Measurements from ENCODE around the gene CCDC39.
A peak's percentile ranks its signal among the peaks of the same experiment; 100 is the strongest.

CCDC39 gene

GRCh38 chr3:180679178-180680096, at the start of gene CCDC39:
CCDC39 (minus strand) TSS chr3:180679489; CDS start chr3:180679380, 109 bp downstream.
- peak; percentile 41 to 50 for DNase-seq

DNA sequence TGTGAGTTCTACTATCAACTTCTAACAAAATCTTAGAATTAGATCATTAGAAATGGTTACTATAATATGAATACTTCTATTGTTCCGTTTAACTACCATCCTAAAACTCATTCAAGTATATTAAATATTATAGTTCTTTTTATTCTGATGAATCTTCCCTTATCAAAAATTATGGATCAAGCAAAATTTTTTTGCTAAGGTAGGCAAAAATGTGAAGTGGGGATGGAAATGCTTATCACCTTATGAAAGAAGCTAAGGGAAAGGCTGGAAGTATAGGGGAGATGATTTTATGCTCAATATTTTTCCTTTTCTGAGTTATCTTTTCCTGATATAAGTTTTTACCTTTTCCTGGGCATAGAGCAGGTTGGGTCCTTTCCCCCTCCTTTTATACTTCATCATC, 40.7 kb upstream of the CCDC39 start:
- no peak for DNase-seq

- no peak for DNase-seq
These were observed 28.6 kb upstream of the CCDC39 start for GRCh38 chr3:180707896-180708295.

DNA sequence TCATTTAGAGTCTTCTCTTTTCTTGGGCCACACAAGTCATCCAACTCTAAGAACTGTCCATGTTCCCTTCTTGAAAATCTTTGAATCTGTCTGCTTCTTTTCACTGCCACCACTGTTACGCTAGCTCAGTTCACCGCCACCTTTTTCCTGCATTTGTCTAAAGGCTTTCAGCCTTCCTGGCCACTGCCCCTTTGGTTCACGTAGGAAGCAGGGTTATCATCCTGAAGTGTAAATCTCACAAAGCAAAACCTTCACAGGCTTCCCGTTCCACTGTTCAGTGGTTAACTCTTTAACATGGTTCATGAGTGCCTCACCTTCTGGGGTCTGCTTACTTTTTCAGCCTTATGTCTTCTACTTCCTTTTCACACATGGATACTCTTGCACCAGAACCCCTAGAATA, 26.3 kb upstream of the CCDC39 start:
- no peak for DNase-seq

DNA sequence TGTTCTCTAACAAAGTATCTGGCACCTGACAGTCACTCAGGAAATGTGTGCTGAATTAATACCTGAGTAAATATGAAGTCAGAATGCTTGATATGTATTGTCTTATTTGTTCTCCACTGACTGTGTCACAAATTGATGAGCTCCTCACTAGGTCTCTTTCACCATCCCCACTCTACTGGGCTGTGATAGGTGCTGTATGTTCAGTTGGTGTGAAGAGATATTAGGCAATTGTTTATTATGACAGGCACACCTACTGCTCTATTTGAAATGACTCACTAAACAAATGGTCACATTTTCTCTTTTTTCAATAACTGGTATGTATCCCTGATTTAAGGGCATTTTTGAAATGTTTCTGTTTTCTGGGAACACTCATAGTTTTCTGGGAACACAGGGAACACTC, 25.2 kb upstream of the CCDC39 start:
- DNase-seq: no peak

DNA sequence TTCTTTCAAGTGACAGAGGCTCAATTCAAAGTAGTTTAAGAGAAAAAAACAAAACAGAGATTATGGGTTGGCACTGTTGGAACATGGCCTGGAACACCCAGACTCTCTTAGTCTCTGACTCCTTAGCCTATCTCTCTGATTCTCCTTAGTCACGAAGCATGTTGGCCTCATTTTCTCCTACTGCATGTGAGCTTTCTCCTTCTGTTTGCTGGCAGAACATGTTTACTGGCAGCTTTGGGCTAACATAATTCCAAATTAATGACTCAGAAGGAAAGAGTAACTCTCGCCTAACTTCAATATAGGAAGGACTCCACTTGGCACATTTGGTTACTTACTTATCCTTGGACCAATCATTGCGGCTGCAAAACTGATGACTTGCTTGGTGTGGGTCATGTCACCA, 21.7 kb upstream of the CCDC39 start:
- DNase-seq: no peak

GRCh38 chr3:180698760-180699270, 19.5 kb upstream of the CCDC39 start:
- DNase-seq: no peak

DNA sequence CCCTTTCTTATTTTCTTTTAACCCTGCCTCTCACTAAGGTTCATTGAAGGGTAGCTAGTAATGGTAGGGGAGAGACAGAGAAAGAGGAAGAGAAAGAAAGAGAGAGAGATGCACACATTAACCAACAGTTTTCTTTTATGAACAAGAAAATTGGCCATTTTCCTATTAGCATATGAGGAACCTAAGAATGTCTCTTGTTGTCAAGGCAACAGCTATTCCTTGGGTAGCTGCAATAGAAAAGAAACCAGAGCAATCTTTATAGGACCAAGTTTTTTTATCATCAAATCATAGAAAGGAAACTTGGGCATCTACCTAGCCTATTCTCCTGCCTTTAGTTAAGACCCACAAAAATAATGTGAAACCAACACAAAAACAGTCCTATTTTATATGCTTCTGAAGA, 15.0 kb upstream of the CCDC39 start:
- DNase-seq: no peak

DNA sequence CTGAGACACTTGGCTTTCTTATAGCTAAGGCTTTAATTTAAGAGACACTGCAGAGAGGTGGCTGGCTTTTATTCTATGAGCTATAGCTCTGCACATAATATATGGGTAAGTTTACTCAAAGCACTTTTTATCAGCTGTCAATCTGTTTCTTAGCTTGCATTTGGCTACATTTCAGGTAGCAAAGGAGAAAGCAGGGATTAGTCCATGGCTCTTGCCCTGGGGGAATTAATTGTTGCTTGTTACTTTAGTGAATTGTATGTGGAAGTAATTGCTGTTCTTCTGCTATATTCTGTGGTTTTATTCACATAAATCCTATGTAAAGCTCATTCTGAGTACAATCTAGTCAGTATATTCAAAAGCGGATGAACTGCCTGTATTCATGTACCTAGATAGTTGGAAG, 14.4 kb upstream of the CCDC39 start:
- no peak for DNase-seq

- no peak for DNase-seq
These were observed 10.8 kb upstream of the CCDC39 start for GRCh38 chr3:180690061-180690460.

DNA sequence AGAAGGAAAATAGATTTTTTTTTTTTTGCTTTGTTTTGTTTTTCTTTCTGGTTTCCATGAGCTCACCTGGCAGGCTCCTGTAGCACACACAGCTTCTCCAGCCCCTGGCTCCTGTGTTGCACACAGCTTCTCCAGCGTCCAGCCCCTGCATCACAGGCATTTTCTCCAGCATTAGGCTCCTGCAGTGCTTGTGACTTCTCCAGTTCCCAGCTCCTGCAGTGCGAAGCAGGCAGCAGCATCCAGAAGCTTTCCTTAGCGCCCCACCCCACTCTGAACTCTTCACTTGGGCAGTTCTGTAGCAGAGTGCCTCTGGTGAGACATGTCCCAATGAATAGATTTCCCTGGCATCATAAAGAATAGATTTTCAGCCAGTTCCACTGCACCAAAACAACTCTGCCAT, 5.5 kb upstream of the CCDC39 start:
- no peak for DNase-seq

GRCh38 chr3:180683816-180684215, 4.5 kb upstream of the CCDC39 start:
- DNase-seq: no peak

- no peak for DNase-seq
These were observed 775 bp upstream of the CCDC39 start for GRCh38 chr3:180680097-180680430.

DNA sequence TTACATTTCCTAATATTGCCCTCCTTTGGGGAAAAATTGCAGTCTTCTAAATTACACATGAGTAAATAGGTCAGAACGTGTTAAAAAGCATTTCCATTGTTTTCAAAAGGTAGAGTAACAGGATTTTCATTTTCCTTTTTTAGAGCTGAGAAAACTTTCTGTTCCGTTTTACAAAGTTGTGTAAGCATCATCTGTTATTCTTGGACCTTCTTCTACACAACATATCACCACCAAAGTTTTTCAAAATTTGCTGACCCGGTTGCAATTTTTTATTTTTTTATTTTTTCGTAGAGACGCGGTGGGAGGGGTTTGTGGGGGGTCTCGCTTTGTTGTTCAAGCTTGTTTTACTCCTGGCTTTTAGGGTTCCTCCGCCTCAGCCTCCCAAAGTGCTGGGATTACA, 1.1 kb downstream of the CCDC39 start:
- DNase-seq: no peak

GRCh38 chr3:180661444-180661843, 17.8 kb downstream of the CCDC39 start:
- DNase-seq: no peak

GRCh38 chr3:180657094-180657493, 22.2 kb downstream of the CCDC39 start:
- DNase-seq: no peak

DNA sequence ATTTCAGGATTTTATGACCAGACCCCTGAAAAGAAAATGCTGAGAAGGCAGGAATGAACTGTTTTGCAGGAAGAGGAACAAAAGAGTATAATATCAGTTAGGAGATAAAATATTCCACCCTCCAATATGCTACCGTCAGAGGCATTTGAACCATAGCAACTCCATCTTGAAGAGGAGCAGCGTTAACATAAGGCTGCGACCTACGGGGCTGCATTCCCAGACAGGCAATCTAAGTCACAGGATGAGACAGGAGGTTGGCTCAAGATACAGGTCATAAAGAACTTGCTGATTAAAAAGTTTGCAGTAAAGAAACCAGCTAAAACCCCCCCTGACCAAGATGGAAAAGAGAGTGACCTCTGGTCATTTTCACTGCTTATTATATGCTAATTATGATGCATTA, 22.9 kb downstream of the CCDC39 start:
- DNase-seq: no peak

DNA sequence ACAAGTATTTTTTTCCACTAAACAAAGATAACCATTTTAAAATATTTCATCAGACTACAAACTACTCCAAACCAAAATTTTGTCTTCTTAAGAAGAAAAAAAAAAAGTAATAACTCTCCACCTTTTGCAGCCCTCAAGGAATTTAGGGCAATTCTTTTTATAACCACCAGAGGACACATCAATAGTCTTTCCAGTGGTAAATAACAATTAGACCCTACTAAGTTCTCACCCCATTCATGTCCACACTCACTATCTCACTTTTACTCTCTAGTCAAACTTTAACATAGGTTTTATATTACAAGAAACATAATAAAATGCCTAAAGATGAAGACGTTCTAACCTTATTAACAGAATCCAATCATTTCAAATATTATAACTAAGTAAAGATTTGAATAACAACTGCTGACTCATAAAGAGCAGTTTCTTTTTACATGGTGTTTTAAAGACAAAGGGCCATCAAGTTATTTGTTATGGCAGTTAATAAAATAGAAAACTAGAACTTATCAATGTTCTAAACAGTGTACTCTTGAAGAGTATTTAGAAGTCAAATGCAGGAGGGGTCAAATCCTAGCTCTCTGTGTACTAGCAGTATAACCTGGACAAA, 33.0 kb downstream of the CCDC39 start:
- no peak for DNase-seq

- DNase-seq: no peak
These were observed 38.3 kb downstream of the CCDC39 start for GRCh38 chr3:180640987-180641386.

DNA sequence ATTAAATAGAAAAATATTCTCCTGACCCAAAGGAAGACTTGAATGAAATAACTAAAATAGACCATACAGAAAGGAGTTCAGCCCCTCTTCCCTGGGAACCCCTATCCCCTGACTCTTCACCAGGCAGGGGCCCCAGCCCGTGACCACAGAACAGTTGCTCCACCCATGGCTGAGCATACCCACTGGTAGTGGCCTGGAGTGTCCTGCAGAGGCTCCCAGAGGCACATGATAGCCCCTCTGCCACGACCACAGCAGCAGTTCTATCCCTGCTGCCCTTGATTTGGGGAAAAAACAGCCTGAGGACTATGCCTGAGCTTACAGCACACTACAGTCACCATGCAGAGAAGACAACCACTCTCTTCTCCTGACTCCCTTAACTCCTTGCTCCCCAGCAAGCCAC, 45.6 kb downstream of the CCDC39 start:
- DNase-seq: no peak

DNA sequence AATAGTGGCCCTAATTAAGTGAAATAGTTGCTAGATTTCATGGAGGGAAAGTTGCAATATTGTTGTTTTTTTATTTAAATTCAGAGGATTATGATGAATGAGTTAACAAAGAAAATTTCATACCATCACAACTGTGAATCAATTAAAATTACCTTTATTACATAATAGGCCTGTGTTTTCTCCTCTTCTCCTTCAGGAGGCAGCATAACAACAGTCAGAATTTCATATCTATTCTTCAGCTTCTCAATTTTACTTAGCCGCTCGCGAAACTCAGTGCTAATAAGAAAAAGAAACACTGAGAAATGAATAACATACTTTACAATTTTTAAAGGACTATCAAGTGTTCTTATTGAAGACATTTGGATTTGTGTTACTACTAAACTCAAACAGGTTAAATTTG, 48.0 kb downstream of the CCDC39 start:
- DNase-seq: no peak

- no peak for DNase-seq
These were observed 48.9 kb downstream of the CCDC39 start for GRCh38 chr3:180630371-180630770.

- no peak for DNase-seq
These were observed 52.4 kb downstream of the CCDC39 start for GRCh38 chr3:180626844-180627243.

- DNase-seq: no peak
These were observed 54.6 kb downstream of the CCDC39 start for GRCh38 chr3:180624714-180625113.
